ENCODE results near the gene GPHB5.

DNA sequence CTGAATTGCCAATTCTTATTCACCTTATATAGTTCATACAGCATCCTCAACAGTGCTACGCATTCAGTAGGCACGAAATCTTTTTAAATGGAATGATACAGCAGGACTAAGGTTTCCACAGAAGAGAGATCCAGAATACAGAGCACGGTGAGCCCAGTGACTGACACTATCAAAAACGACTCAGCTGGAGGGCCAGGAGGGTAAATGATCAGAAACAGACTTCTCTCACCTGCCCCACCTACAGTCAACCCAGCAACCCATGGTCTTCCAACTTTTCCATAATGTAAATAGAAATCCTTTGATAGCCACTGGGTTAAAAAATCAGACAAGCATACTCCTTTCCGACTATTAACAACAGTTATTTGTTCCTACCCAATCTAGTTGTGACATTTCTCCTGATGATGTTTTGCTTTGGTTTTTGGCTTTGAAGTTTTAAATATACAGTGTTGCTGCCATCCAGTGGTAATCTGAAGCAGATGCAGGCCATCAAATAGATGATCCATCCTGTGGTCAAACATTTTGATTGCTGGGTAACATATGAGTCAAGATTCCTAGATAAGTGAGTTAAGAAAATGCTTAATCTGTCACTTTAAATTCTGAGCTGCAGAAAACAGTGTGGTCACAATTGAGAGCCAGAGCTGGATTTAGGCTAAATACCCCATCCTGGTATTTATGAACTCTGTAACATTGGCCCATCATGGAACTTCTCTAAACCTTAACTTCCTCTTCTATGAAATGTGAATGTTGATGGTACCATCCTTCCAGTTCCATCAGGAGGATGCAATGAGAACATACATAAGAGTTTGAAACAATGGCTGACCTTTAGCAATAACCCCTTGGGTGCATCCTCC, 42.0 kb downstream of the GPHB5 start:
- TF ChIP-seq, protein P1, sequence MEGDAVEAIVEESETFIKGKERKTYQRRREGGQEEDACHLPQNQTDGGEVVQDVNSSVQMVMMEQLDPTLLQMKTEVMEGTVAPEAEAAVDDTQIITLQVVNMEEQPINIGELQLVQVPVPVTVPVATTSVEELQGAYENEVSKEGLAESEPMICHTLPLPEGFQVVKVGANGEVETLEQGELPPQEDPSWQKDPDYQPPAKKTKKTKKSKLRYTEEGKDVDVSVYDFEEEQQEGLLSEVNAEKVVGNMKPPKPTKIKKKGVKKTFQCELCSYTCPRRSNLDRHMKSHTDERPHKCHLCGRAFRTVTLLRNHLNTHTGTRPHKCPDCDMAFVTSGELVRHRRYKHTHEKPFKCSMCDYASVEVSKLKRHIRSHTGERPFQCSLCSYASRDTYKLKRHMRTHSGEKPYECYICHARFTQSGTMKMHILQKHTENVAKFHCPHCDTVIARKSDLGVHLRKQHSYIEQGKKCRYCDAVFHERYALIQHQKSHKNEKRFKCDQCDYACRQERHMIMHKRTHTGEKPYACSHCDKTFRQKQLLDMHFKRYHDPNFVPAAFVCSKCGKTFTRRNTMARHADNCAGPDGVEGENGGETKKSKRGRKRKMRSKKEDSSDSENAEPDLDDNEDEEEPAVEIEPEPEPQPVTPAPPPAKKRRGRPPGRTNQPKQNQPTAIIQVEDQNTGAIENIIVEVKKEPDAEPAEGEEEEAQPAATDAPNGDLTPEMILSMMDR (conservative IDR thresholded peaks at IDR 0.05; ENCODE audit: low read depth in 2 of 2): peak; percentile 76 to 96
- TF ChIP-seq EZH2phosphoT487 (IDR thresholded peaks at IDR 0.05; ENCODE audit: unreplicated experiment) (no peak), NANOG (IDR thresholded peaks at IDR 0.05; ENCODE audit: borderline replicate concordance) (no peak), EZH2 (IDR thresholded peaks at IDR 0.05; ENCODE audit: low read depth, unreplicated experiment) (no peak), JUNB (IDR thresholded peaks at IDR 0.05; ENCODE audit: unreplicated experiment) (no peak), POLR2AphosphoS5 (IDR thresholded peaks at IDR 0.05; ENCODE audit: low read depth) (no peak), STAT1 (IDR thresholded peaks at IDR 0.05; ENCODE audit: unreplicated experiment) (no peak), ZNF114 (CRISPR knock-in tag; IDR thresholded peaks at IDR 0.05) (no peak), CREB1 (CRISPR knock-in tag; IDR thresholded peaks at IDR 0.05; ENCODE audit: low read depth) (no peak), ZNF331 (CRISPR knock-in tag; IDR thresholded peaks at IDR 0.05; ENCODE audit: low read depth) (no peak)
- TF ChIP-seq, protein P2, sequence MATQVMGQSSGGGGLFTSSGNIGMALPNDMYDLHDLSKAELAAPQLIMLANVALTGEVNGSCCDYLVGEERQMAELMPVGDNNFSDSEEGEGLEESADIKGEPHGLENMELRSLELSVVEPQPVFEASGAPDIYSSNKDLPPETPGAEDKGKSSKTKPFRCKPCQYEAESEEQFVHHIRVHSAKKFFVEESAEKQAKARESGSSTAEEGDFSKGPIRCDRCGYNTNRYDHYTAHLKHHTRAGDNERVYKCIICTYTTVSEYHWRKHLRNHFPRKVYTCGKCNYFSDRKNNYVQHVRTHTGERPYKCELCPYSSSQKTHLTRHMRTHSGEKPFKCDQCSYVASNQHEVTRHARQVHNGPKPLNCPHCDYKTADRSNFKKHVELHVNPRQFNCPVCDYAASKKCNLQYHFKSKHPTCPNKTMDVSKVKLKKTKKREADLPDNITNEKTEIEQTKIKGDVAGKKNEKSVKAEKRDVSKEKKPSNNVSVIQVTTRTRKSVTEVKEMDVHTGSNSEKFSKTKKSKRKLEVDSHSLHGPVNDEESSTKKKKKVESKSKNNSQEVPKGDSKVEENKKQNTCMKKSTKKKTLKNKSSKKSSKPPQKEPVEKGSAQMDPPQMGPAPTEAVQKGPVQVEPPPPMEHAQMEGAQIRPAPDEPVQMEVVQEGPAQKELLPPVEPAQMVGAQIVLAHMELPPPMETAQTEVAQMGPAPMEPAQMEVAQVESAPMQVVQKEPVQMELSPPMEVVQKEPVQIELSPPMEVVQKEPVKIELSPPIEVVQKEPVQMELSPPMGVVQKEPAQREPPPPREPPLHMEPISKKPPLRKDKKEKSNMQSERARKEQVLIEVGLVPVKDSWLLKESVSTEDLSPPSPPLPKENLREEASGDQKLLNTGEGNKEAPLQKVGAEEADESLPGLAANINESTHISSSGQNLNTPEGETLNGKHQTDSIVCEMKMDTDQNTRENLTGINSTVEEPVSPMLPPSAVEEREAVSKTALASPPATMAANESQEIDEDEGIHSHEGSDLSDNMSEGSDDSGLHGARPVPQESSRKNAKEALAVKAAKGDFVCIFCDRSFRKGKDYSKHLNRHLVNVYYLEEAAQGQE (IDR thresholded peaks at IDR 0.05; ENCODE audit: unreplicated experiment): no peak
- TF ChIP-seq, protein P3, sequence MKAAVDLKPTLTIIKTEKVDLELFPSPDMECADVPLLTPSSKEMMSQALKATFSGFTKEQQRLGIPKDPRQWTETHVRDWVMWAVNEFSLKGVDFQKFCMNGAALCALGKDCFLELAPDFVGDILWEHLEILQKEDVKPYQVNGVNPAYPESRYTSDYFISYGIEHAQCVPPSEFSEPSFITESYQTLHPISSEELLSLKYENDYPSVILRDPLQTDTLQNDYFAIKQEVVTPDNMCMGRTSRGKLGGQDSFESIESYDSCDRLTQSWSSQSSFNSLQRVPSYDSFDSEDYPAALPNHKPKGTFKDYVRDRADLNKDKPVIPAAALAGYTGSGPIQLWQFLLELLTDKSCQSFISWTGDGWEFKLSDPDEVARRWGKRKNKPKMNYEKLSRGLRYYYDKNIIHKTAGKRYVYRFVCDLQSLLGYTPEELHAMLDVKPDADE (IDR thresholded peaks at IDR 0.05): no peak
- TF ChIP-seq, protein P4, sequence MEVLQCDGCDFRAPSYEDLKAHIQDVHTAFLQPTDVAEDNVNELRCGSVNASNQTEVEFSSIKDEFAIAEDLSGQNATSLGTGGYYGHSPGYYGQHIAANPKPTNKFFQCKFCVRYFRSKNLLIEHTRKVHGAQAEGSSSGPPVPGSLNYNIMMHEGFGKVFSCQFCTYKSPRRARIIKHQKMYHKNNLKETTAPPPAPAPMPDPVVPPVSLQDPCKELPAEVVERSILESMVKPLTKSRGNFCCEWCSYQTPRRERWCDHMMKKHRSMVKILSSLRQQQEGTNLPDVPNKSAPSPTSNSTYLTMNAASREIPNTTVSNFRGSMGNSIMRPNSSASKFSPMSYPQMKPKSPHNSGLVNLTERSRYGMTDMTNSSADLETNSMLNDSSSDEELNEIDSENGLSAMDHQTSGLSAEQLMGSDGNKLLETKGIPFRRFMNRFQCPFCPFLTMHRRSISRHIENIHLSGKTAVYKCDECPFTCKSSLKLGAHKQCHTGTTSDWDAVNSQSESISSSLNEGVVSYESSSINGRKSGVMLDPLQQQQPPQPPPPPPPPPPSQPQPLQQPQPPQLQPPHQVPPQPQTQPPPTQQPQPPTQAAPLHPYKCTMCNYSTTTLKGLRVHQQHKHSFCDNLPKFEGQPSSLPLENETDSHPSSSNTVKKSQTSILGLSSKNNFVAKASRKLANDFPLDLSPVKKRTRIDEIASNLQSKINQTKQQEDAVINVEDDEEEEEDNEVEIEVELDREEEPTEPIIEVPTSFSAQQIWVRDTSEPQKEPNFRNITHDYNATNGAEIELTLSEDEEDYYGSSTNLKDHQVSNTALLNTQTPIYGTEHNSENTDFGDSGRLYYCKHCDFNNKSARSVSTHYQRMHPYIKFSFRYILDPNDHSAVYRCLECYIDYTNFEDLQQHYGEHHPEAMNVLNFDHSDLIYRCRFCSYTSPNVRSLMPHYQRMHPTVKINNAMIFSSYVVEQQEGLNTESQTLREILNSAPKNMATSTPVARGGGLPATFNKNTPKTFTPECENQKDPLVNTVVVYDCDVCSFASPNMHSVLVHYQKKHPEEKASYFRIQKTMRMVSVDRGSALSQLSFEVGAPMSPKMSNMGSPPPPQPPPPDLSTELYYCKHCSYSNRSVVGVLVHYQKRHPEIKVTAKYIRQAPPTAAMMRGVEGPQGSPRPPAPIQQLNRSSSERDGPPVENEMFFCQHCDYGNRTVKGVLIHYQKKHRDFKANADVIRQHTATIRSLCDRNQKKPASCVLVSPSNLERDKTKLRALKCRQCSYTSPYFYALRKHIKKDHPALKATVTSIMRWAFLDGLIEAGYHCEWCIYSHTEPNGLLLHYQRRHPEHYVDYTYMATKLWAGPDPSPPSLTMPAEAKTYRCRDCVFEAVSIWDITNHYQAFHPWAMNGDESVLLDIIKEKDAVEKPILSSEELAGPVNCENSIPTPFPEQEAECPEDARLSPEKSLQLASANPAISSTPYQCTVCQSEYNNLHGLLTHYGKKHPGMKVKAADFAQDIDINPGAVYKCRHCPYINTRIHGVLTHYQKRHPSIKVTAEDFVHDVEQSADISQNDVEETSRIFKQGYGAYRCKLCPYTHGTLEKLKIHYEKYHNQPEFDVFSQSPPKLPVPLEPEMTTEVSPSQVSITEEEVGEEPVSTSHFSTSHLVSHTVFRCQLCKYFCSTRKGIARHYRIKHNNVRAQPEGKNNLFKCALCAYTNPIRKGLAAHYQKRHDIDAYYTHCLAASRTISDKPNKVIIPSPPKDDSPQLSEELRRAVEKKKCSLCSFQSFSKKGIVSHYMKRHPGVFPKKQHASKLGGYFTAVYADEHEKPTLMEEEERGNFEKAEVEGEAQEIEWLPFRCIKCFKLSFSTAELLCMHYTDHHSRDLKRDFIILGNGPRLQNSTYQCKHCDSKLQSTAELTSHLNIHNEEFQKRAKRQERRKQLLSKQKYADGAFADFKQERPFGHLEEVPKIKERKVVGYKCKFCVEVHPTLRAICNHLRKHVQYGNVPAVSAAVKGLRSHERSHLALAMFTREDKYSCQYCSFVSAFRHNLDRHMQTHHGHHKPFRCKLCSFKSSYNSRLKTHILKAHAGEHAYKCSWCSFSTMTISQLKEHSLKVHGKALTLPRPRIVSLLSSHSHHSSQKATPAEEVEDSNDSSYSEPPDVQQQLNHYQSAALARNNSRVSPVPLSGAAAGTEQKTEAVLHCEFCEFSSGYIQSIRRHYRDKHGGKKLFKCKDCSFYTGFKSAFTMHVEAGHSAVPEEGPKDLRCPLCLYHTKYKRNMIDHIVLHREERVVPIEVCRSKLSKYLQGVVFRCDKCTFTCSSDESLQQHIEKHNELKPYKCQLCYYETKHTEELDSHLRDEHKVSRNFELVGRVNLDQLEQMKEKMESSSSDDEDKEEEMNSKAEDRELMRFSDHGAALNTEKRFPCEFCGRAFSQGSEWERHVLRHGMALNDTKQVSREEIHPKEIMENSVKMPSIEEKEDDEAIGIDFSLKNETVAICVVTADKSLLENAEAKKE (CRISPR knock-in tag; IDR thresholded peaks at IDR 0.05): no peak

Measured in GM23338 (cell line).